ENCODE data around the gene DACH1.
A peak's percentile ranks its signal among the peaks of the same experiment; 100 is the strongest.
"Not testable (repeated sequence)": the region's sequence is repeated elsewhere in the genome, so short reads cannot be mapped to it uniquely, and the experiment has no call there.

The DACH1 gene

DNA sequence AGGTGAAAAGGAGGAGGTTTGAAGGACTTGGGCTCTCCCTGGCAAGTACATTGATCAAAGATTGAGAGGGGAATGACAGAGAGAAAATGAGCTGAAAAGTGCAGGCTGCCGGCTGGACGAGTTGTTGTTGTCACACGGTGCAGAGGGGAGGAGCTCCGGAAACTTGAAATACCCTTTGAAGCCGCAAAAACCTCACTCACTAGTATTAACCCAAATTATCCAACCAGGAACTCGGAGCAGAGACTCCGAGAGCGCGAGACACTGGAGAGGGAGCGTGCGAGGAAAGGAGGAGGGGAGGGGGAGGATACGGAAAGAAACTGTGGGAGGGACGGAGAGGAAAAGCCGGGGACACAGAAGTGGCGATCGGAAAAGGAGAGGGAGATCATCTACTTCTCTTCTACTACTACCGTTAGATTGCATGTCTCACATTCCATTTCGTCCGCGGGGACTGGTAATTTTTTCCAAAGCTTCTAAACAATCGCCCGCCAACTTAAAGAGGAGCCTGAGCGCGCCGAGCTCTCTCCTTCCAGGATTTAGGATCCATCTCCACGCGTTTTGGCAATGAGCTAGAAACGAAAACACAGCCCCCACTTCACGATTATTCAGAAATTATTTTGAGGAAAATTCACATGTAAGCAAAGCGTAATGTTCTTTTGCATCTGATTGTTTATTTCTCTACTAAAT, at the start of gene DACH1:
TSS of gene DACH1 (minus strand) at position 74 of the 684 bp plus-strand sequence.
- DNase-seq = peak in 35 of 56 donors; percentile 3 to 62 (median 30)

DNA sequence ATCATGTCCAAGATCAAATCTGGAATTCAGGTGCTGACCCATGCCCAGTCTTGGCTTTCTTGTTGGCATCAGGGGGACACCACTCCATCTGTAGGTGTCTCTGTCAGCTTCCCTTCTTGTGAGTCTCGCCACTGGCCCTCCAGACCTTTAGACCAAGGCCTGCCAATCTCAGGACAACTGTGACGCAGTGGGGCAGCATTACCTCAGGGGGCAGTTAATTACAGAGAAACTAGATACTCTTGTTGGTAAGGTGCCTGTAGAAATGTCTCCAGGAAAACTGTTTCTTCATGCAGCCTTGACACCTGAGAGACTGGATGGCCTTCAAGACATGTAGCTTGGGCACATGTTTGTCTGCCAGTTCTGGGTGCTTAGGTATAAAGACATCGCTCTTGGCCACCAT, 46.7 kb upstream of the DACH1 start:
- no peak for DNase-seq

DNA sequence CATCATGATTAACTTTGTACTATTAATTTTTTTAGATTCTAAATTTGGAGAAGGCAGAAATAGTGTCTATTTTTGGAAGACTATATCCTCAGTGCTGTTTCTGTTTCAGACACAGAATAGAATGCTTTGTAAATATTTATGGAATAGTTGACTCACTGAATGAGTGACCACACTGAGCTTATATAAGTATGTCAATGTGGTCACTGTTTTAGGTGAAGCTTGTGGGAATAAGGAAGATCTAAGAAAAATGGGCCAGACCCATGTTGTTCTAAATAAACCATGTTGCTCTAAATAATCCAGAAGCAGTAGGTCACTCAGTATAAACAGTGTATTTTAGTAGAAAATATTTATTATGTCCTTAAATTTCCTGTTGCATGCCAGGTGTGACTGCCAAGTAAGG, 45.5 kb upstream of the DACH1 start:
- no peak for DNase-seq

DNA sequence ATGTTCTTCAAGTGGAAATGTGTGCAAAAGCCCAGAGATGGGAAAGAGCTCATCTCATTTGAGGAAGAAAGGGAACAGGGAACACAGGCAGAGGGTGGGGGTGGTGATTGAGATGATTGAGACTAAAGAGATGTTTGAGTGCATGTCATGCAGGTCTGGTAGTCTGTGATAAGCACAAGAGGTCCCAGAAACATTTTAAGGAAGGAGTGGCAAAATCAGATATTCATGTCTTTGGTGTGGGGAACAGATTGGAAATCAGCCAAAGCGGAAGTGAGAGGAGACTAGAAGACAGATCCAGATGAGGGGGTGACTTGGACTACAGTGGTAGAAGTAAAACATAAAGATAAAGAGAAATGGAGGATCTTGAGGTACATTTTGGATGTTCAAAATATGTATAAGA, 39.4 kb upstream of the DACH1 start:
- DNase-seq = no peak

DNA sequence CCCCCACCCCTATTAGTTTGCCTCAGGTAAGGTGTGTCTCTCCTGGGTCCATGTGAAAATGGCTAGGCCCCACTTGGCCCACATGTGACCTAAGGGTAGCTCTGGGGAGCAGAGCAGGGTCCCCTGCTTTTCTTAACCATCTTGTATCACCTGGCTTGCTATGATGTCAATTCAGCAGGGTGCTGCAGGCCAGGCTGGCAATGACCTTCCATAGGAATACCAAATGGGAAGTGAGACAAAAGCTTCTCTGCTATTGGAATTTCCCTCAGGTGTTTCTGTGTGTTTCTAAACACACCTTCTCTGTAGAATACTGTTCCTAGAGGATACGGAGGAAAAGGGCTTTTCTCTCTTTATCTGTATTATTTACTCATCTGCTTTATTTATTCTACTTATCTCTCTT, 35.7 kb upstream of the DACH1 start:
- DNase-seq = no peak

DNA sequence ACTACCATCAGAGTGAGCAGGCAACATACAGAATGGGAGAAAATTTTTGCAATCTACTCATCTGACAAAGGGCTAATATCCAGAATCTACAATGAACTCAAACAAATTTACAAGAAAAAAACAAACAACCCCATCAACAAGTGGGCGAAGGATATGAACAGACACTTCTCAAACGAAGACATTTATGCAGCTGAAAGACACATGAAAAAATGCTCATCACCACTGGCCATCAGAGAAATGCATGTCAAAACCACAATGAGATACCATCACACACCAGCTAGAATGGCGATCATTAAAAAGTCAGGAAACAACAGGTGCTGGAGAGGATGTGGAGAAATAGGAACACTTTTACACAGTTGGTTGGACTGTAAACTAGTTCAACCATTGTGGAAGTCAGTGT, 26.5 kb upstream of the DACH1 start:
- DNase-seq = not testable (repeated sequence)

DNA sequence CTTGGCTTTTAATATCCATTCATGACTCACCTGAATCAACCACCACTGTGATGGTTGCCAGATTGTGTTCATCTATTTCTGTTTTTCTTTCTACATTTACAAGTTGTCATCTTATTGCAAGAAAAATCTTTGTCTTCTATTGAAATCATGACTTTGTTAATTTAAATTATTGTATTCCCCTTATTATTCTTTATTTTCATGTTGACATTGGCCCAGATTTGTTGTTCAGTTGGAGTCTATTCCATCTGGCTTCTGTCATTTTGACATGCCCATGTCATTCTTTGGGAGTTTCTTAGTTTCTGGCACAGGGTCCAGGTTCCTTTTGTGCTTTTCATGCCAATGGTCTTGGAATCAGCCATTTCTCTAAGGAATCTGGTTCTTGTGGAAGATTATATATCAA, 19.9 kb upstream of the DACH1 start:
- no peak for DNase-seq

DNA sequence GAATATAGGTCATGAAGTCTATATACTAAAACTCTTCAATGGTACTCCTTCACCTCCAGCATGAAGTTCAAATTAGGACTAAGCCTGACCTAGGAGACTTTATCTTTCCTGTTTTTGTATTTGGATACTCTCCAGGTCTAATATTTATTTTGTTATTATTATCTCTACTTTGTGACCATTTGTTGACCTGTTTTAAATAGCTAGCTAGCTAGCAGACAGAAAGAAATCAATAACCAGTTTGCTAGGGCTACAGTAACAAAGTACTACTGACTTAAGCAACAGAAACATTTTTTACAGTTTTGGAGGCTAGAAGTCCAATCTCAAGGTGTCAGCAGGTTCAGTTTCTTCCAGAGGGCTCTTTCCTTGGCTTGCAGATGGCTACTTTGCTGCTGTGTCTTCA, 15.1 kb upstream of the DACH1 start:
- no peak for DNase-seq

DNA sequence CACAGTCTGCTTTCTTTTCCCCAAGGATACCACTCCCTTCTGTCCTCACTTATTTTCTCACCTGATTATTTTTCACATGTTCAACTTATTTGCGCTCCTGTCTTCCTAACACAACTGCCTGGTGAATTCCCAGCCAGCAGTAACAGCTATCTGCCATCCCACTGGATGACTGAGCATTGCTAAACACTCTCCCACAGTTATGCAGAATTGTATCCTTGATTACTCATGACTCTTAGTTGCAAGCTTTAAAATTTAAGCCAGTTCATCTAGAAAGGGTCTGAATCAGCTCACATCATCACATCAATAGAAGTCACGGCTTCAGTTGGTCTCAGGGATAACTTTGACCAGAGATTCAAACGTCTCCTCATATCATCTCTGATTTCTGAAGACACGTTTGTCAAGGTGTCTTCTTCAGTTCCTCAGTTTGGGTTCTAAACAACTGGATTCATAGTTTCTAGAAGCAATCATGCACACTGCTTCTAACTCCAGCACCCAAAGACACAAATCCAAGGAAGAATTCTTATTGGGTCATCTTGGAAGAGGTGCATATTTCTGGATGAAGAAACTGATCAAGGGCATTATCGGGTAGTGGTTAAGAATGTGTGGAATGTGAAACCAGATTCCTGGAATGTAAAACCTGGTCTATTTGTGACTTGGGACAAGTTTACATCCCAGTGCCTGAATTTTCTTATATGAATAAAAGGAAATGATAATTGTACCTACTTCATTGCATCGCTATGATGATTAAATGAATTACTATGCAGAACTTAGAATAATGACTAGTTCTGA, 13.9 kb upstream of the DACH1 start:
- DNase-seq = no peak

DNA sequence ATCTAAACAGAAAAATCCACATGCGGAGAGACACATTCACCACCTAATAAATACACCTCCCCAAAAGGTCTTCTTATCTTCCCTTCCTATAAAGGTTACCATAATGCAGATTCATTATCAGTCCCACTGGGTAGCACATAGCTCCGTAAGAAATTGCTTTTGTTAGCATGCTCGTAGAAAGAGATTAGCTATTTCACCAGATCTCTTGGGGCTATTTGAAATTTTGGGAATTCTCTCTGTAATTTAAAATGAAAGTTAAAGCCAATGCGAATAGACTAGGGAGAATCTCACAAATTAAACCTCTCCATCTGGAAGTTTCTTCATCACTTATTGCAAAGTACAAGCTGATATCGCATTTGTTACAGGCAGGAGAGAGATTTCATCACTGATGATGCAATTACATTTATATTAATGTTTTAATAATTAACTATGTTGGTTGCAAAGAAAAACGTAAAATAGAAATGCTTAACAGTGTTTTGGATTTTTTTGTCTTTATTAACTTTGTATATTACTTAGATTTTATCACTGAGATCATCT, 12.9 kb upstream of the DACH1 start:
- no peak for DNase-seq

DNA sequence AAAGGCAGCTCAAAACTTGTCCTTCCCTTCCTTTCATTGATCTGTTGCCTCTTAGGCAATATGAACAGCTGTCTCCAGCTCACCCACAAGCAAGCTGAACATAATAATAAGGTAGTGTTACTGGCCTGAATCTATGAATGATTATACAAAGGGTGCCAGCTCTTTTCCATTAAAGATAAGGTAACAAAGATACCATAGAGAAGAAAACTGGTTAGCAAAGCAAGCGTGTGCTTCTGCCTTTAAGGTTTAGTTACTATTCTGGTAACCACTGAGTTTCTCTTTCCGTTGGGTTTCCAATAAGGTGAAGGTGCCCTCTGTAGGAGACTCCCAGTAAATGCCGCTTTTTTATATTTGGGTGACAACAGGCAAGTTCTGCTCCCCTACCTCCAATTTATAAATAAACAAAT, 12.1 kb upstream of the DACH1 start:
- peak in 1 of 56 donors; percentile 0 for DNase-seq

DNA sequence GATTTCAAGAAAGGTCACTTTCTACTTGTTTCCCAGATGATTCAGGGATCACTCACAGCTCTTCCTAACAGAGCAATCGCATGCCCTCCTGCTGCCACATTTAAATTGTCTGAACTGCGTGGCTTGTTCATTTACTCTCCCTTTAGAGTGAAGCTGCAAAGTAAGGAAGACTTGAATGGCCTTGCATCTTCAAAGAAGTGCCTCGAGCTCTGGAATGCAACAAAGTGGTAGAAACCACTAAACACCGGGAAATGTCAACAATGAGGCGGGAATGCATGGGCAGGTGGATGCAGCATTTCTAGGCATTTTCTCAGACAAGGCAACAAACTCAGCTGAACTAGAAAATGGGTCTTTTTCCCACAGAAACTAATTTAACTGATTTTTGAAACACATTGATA, 10.3 kb upstream of the DACH1 start:
- DNase-seq = no peak

DNA sequence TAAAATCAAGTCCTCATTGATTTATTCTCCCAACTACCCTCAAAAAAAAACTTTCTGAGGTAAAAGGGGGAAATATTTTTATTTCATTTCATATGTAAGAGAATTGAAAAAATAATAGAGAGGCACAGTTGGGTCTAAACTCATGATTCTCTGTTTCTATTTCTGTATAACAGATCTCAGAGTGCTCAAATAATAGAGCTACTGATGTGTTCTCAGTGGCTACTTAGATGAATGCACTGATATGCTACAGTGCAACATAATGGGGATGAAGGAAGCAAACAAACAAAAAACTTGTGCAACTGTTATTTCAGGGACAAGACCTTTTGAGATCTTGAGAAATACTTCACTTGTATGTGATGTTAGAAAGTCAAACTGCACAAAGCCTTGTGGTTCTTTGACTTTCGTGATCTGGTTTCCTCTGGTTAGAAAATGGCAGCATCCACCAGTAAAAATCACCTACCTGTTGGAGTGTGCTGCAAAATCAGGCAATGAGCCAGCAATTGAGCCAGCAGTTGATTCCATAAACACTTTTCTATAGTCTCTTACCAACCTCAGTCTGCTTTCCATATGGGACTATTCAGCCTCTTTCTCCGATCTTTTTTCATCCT, 9.7 kb upstream of the DACH1 start:
- DNase-seq = no peak

DNA sequence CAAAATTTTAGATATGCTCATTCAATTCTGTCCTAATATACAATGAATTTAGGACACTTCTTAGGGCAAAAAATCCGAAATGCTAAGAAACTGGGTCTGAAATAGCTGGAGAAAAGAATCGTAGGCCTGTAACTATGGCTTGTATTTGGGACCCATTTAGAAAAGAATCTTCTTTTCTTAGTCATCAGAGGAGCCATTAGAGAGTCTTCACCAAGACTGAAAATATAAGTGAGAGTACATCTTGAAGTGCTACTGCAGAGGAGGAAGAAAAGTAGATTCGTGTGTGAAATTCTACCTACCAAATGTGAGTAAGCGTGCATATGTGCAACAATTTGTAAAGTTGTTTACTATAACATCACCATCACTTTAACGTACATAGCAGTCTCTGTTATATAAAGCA, 8.8 kb upstream of the DACH1 start:
- no peak for DNase-seq

DNA sequence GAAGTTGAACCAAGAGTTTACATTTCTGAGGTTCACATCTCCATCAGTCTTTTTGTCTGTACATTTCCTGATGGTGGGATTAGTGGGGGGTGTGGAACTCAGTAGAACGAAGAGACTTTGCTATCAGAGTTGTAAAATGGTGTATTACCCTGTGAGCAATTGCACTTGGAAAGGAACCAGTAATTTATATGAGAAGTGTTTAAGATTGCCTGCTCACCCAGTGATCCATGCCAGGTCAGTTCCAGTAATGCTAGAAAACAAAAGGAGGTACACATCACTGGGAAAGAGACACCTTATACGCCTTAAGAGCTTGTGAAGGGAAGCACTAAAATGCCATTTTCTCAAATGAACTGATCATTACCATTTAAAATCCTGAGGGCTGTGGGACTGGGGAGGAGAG, 7.5 kb upstream of the DACH1 start:
- no peak for DNase-seq

DNA sequence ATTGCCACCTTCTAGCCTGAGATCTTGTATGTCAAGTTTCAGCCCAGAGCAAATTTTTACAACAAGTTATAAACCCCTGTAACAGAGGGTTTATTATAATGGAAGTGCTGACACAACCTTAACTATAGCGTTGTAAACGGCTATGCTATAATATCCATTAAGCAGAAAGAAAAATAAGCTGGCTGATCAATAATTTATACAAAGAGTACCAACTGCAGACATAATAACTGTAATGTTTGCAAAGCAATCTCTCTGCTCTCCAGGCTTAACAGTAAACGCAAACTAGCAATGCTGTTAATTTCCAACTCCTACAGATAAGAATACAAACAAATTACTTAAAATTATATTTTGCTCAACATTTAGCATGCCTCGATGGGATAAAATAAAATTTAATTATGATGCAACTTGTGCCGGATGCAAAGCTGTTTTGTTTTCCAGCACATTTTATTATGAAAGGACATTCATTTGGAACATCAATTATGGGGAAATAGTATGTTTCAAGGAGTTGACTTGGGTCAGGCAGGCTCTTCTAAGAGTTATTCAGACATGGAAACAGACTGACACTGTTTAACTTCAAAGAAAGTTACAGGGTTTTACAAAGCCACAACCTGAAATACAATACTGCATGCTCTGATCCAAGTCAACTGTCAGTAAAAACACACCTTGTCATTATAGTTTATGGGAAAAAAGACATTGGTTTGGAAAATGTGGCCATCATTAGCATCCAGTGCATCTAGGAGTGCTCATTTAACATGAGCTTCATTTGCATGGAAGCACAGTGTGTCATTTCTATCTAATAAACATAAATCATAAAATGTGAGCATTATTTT, 6.6 kb upstream of the DACH1 start:
- DNase-seq = no peak

DNA sequence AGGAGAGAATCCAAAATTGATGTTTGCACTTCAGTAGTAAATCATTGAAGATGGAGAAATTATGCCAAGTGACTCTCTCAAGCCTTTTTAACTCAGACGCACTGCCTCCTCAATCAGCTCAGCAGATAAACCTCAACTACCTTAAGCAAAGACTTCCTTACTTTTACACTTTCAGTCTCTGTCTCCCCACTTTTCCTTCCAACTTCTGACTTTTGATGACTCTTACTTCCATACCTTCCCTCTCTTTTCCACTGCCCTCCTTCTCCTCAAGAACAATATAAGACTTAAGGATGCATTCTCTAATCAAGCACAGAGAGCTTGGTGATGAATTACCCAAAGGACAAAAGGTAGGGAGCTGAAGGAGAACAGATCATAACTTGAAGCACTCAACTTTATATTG, 4.8 kb upstream of the DACH1 start:
- DNase-seq = no peak

DNA sequence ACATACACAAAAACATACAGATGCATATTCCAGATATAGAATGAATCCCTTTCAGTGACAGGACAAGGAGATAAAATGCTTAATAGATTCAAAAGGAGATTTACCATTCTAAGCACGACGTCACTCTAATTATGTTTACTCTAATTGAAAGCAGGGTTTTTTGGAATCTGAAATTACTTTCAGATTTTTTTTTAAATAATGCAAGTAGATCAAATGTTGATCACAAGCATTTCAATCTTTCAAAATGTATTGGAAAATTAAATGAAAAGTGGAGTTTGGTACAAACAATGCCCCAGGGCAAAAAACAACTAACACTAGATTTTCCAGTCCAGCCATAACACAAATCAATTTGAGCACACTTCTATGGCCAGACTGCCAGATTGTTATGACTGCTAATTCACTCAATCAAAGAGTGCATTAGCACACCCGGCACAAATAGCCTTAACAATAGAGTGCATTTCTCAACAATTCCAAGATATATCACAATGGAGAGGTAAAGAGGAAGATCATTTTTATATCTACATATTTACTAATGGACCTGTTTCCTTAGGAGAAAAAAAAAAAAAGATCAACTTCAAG, 4.3 kb upstream of the DACH1 start:
- no peak for DNase-seq

DNA sequence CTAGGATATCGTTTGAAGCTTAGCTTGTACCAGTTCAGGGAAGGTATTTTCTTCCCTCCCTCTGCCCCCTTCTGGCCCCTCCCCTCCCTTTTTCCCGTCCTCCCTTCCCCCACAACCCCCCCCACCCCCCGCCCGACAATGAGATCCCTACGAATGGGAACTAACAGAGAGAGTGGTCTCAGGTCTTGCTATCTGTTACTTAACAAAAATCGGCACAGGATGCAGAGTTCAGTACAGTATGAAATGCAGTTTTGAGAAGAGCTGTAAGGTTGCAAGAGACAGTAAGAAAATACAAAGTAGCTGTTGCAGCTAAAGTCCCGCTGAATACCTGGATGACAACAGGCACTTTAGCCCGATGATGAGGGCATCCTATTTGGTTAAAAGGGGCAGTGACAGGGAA, 3.1 kb upstream of the DACH1 start:
- no peak for DNase-seq

DNA sequence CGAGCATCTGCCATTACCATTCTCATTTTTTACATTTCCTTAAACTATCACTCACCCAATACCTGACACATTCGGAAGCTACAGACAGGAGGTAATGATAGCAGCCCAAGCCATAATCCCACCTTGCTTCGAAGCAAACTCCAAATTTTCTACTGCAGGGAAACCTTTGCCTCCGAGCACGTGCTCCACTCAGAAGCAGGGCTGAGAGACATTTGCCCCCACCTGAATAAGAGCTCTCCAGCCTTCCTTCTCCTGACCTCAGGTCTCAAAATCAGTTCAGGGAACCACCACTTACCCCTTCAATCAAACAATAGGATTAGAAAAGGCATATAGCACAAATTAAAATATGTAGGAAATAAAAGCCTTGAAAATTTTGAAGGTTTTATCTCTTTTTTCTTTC, 2.3 kb upstream of the DACH1 start:
- DNase-seq = no peak
